ENCODE results near the gene MYOZ1. TPM values are rescaled to one million over a fixed set of nuclear protein-coding genes. Genes with fewer than 3 reads are reported as not detected.
A peak's percentile ranks its signal among the peaks of the same experiment; 100 is the strongest.

The MYOZ1 gene
- total and polyA plus RNA-seq, 2 donors (not counting 3 experiments of a cell fraction or from before 2014, with no cell fraction given), result not detected

- no peak for TF ChIP-seq JUN (IDR thresholded peaks at IDR 0.05; ENCODE audit: borderline replicate concordance, insufficient read depth, insufficient read length, low read depth)
- TF ChIP-seq MYC (IDR thresholded peaks at IDR 0.05; ENCODE audit: low read depth, low read length), result no peak
- no peak for TF ChIP-seq EZH2 (IDR thresholded peaks at IDR 0.05; ENCODE audit: borderline replicate concordance, low read depth, low read length, severe bottlenecking)
- TF ChIP-seq GATA2 (IDR thresholded peaks at IDR 0.05; ENCODE audit: insufficient read depth, insufficient read length, low read depth, low read length), result no peak
- TF ChIP-seq POLR2A (IDR thresholded peaks at IDR 0.05; ENCODE audit: low read depth, low read length), result no peak
- TF ChIP-seq CTCF (IDR thresholded peaks at IDR 0.05; ENCODE audit: extremely low read depth in 1 of 2, insufficient read depth in 1 of 2, low read depth in 1 of 2, low read length in 2 of 2), result no peak
- TF ChIP-seq MAX (IDR thresholded peaks at IDR 0.05; ENCODE audit: insufficient read depth, insufficient read length), result no peak
- TF ChIP-seq FOS (IDR thresholded peaks at IDR 0.05; ENCODE audit: borderline replicate concordance, insufficient read depth, low read length), result no peak
- TF ChIP-seq POLR2AphosphoS5 (IDR thresholded peaks at IDR 0.05; ENCODE audit: insufficient read depth, low read depth, low read length), result no peak
- peak overlapping the region; percentile 32 for H3K4me2 ChIP-seq (ENCODE audit: insufficient read depth, low read length)
- dilution Hi-C loops (cut with MboI; ENCODE audit: extremely low pct_ligation_motif_present, low sequenced_read_pairs), result no loop called here
- CTCF ChIA-PET, result interaction anchor here (0.9 to 6.5 kb wide), 4 partner anchors 10 to 385 kb away, joined by 3 to 127 read pairs (median 5); no protein-coding TSS in a partner anchor
- no TSS peak for BruUV-seq (replicated peaks)
- H2AFZ ChIP-seq (ENCODE audit: low read depth, low read length), result peak overlapping the region; percentile 80
- POLR2A ChIA-PET, result interaction anchor here (0.6 kb wide), 1 partner anchor 135 kb away, joined by 3 read pairs; no protein-coding TSS in a partner anchor
- peaks cover 0 to 8% of the 10 kb centered on the region in 2 experiments for H3K27me3 ChIP-seq (ENCODE audit: control insufficient read depth in 2 of 2, insufficient read depth in 2 of 2, low read length in 2 of 2)
- no peaks in the 10 kb centered on the region for H3K36me3 ChIP-seq (ENCODE audit: control insufficient read depth in 2 of 2, extremely low read depth in 1 of 2, insufficient read depth in 2 of 2, low read length in 2 of 2)
- FAIRE-seq, result no peak
- no peak overlapping the region for H3K9ac ChIP-seq (replicated peaks; ENCODE audit: extremely low read depth, insufficient read depth, low read length)
- no peaks in the 10 kb centered on the region for H3K9me1 ChIP-seq (replicated peaks; ENCODE audit: control insufficient read depth, extremely low read depth, insufficient read depth, low read length)
- DNase-seq (ENCODE audit: low read depth, low spot score), result no peak
- H3K4me1 ChIP-seq (ENCODE audit: control insufficient read depth, extremely low read depth, insufficient read depth, low read length), result peaks cover 2% of the 10 kb centered on the region
- no peaks in the 10 kb centered on the region for H3K79me2 ChIP-seq (ENCODE audit: control insufficient read depth, insufficient read depth, low read length)
- intact Hi-C loops (cut with micrococcal nuclease), result no loop called here
- H3K27ac ChIP-seq (ENCODE audit: insufficient read depth, low read depth, low read length), result no peak overlapping the region
- peak overlapping the region; percentile 25 to 45 (median 26) for H3K4me3 ChIP-seq (replicated peaks in 1 of 3; ENCODE audit: insufficient read depth in 1 of 3, low read depth in 1 of 3, low read length in 3 of 3)
- H4K20me1 ChIP-seq (replicated peaks; ENCODE audit: control insufficient read depth, extremely low read depth, insufficient read depth, low read length), result no peaks in the 10 kb centered on the region
- H3K9me3 ChIP-seq (replicated peaks; ENCODE audit: control insufficient read depth, insufficient read depth, low read length), result no peaks in the 10 kb centered on the region
These were observed 6.8 kb upstream of the MYOZ1 start for GRCh38 chr10:73647875-73648651.

Measured in endothelial cell of umbilical vein (primary cell).